ENCODE measurements around the gene PLXNA4.
A peak's percentile ranks its signal among the peaks of the same experiment; 100 is the strongest.

Gene PLXNA4

GRCh38 chr7:132562690-132563089, 13.6 kb downstream of the PLXNA4 start:
- no peak for TF ChIP-seq CTCF (IDR thresholded peaks at IDR 0.05; ENCODE audit: low read depth, low read length)
- no peak overlapping the region for H3K4me3 ChIP-seq (ENCODE audit: low read depth, low read length)
- in situ Hi-C loops (cut with HindIII; ENCODE audit: low sequenced_read_pairs) = no loop called here
- DNase-seq (ENCODE audit: low read depth, low spot score) = no peak

- no peak overlapping the region for H3K4me3 ChIP-seq (ENCODE audit: low read depth, low read length)
- in situ Hi-C loops (cut with HindIII; ENCODE audit: low sequenced_read_pairs) = no loop called here
- no peak for TF ChIP-seq CTCF (IDR thresholded peaks at IDR 0.05; ENCODE audit: low read depth, low read length)
- DNase-seq (ENCODE audit: low read depth, low spot score) = no peak
Measured at GRCh38 chr7:132561763-132562162, 14.5 kb downstream of the PLXNA4 start.

GRCh38 chr7:132560825-132561529, 15.3 kb downstream of the PLXNA4 start:
- in situ Hi-C loops (cut with HindIII; ENCODE audit: low sequenced_read_pairs) = no loop called here
- no peak overlapping the region for H3K4me3 ChIP-seq (ENCODE audit: low read depth, low read length)
- no peak for DNase-seq (ENCODE audit: low read depth, low spot score)
- no peak for TF ChIP-seq CTCF (IDR thresholded peaks at IDR 0.05; ENCODE audit: low read depth, low read length)

- TF ChIP-seq CTCF (IDR thresholded peaks at IDR 0.05; ENCODE audit: low read depth, low read length) = no peak
- no peak overlapping the region for H3K4me3 ChIP-seq (ENCODE audit: low read depth, low read length)
- in situ Hi-C loops (cut with HindIII; ENCODE audit: low sequenced_read_pairs) = no loop called here
- no peak for DNase-seq (ENCODE audit: low read depth, low spot score)
Measured at GRCh38 chr7:132560105-132560504, 16.2 kb downstream of the PLXNA4 start.

GRCh38 chr7:132558815-132559214, 17.5 kb downstream of the PLXNA4 start:
- no peak for DNase-seq (ENCODE audit: low read depth, low spot score)
- in situ Hi-C loops (cut with HindIII; ENCODE audit: low sequenced_read_pairs) = no loop called here
- no peak for TF ChIP-seq CTCF (IDR thresholded peaks at IDR 0.05; ENCODE audit: low read depth, low read length)
- H3K4me3 ChIP-seq (ENCODE audit: low read depth, low read length) = no peak overlapping the region

- in situ Hi-C loops (cut with HindIII; ENCODE audit: low sequenced_read_pairs) = no loop called here
Measured at GRCh38 chr7:132557489-132558044, 18.7 kb downstream of the PLXNA4 start.

More at GRCh38 chr7:132557489-132558044, 18.7 kb downstream of the PLXNA4 start:
- TF ChIP-seq CTCF (IDR thresholded peaks at IDR 0.05; ENCODE audit: low read depth, low read length) = peak; percentile 29
- no peak overlapping the region for H3K4me3 ChIP-seq (ENCODE audit: low read depth, low read length)
- DNase-seq (ENCODE audit: low read depth, low spot score) = peak; percentile 39

Data from astrocyte of the spinal cord (primary cell).